Cardiac muscle cell (in vitro differentiated cells and primary cell): ENCODE data around the gene ST7. TPM values are rescaled to one million over a fixed set of nuclear protein-coding genes. Genes with fewer than 3 reads are reported as not detected.

Experiments
- DNase-seq, 2 donors: peaks; one replicate each; pipeline versions ENCODE4 v3.0.0 to v3.0.0-alpha.2; 2010 to 2017; ENCODE audit warnings: low read depth in 1 of 2, low spot score in 1 of 2
- H3K27ac ChIP-seq: fragments of 200-600 bp; sonication (generic); 2 replicates; pipeline ENCODE4 v1.5.1; 2016
- H3K27me3 ChIP-seq: fragments of 200-600 bp; sonication (generic); 2 replicates; pipeline ENCODE4 v1.6.0; 2016; ENCODE audit warnings: control low read depth
- H3K36me3 ChIP-seq: fragments of 200-600 bp; sonication (generic); 2 replicates; pipeline ENCODE4 v1.5.1; 2016; ENCODE audit warnings: control low read depth
- H3K4me1 ChIP-seq: fragments of 200-600 bp; sonication (generic); 2 replicates; pipeline ENCODE4 v1.8.1; 2017; ENCODE audit warnings: low read depth, mild to moderate bottlenecking, mixed run types
- H3K4me3 ChIP-seq: fragments of 200-600 bp; sonication (generic); 2 replicates; pipeline ENCODE4 v1.5.1; 2016; ENCODE audit warnings: mild to moderate bottlenecking
- H3K9me3 ChIP-seq: fragments of 200-600 bp; sonication (generic); 2 replicates; pipeline ENCODE4 v1.5.1; 2017; ENCODE audit warnings: low read depth, mild to moderate bottlenecking, control low read depth
- polyA plus RNA-seq: library from polyadenylated mRNA; unstranded; fragments of >200 nt; fragmentation: Nextera tagmentation; extraction: Ambion mirVana; gene quantifications from 2 replicates; pipeline ENCODE4 v1.2.1, GENCODE V29; 2016
- total RNA-seq: library from RNA; depleted of rRNA; stranded (reverse); fragments of >200 nt; gene quantifications from 2 replicates; pipeline ENCODE4 v1.2.3, GENCODE V29; 2016
- TF ChIP-seq, protein P1 (sequence below): IDR thresholded peaks from 2 replicates; pipeline ENCODE4 v1.5.1; 2012; ENCODE audit warnings: low read depth, mild to moderate bottlenecking, low read length

Gene ST7
- total and polyA plus RNA-seq, 2 experiments from 2014 or later = 83.5 to 96.7 TPM

DNA sequence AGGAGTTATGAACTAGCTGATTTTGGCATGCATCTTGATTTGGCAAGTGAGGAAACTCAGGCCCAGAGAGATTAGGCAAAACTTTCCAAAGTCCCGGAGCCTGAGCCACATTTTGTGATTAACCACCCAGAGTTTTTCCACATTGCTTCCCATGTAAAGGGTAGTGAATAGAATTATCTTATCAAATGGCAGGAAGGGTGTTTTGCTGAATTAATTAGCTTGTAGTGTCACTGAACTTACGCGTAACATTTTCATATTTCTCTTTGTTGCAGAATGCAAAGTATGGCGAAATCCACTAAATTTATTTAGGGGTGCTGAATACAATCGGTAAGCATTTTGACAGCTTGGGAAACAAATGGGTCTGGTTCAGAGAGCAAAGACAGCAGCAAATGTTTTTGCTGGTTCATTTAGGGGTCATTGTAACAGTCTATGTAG lies 176.2 kb downstream of the ST7 start:
- no peaks in the 10 kb centered on the region for H3K9me3 ChIP-seq
- TF ChIP-seq, protein P1, sequence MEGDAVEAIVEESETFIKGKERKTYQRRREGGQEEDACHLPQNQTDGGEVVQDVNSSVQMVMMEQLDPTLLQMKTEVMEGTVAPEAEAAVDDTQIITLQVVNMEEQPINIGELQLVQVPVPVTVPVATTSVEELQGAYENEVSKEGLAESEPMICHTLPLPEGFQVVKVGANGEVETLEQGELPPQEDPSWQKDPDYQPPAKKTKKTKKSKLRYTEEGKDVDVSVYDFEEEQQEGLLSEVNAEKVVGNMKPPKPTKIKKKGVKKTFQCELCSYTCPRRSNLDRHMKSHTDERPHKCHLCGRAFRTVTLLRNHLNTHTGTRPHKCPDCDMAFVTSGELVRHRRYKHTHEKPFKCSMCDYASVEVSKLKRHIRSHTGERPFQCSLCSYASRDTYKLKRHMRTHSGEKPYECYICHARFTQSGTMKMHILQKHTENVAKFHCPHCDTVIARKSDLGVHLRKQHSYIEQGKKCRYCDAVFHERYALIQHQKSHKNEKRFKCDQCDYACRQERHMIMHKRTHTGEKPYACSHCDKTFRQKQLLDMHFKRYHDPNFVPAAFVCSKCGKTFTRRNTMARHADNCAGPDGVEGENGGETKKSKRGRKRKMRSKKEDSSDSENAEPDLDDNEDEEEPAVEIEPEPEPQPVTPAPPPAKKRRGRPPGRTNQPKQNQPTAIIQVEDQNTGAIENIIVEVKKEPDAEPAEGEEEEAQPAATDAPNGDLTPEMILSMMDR = no peak
- H3K36me3 ChIP-seq = peaks cover 42% of the 10 kb centered on the region
- no peaks in the 10 kb centered on the region for H3K27me3 ChIP-seq
- H3K4me3 ChIP-seq = no peak overlapping the region
- H3K27ac ChIP-seq = peak overlapping the region; percentile 20
- peaks cover 38% of the 10 kb centered on the region for H3K4me1 ChIP-seq
- peak in 1 of 2 donors; percentile 68 for DNase-seq

- Histone ChIP-seq H3K4me3 (no peak overlapping the region), H3K27ac (no peak overlapping the region), H3K36me3 (peaks cover 47% of the 10 kb centered on the region), H3K27me3 (no peaks in the 10 kb centered on the region), H3K4me1 (peaks cover 30% of the 10 kb centered on the region), H3K9me3 (no peaks in the 10 kb centered on the region)
- TF ChIP-seq, protein P1 = no peak
- no peak for DNase-seq
Observed at GRCh38 chr7:117130262-117130661, 177.0 kb downstream of the ST7 start.

DNA sequence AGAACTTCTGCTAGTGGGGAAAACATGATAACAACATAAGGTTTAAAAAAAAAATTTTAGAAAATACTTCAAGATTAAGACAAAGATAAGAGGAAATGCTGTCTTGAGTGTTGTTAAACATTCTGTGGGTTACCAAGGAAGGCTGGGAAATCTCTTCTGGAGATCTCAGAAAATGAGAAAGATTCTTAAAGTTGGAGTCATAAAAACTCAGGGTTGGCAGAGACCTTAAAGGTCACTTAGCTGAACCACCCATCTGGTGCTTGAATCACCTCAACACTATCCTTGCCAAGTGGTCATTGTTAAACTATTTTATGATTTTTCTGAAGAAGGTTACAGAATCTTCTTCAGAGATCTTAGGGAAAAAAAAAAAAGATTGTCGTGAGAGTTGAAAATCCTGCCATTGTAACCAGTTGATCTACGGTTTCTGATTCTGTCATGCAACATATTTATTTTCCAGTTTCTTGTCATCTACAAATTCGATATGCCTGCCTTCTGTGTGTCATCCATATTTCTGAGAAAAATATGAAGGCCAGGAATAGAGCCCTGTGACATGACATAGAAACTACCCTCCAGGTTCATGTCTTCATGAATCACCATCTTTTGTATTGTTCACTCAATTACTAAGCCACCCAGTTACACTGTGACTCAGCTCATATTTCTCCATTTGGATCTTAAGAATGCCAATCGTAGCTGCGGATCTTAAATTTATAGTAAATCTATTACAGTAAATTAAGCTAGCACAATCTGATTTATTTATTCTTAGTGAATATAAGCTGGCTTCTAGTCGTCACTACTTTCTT lies 179.2 kb downstream of the ST7 start:
- DNase-seq = peak in 1 of 2 donors; percentile 53
- Histone ChIP-seq H3K27me3 (no peaks in the 10 kb centered on the region), H3K36me3 (peaks cover 68% of the 10 kb centered on the region), H3K4me3 (no peak overlapping the region), H3K9me3 (no peaks in the 10 kb centered on the region), H3K4me1 (peaks cover 13% of the 10 kb centered on the region), H3K27ac (peak overlapping the region; percentile 4)
- TF ChIP-seq, protein P1 = no peak

- no peaks in the 10 kb centered on the region for H3K9me3 ChIP-seq
- no peak overlapping the region for H3K27ac ChIP-seq
- DNase-seq = no peak
- no peaks in the 10 kb centered on the region for H3K27me3 ChIP-seq
- peaks cover 9% of the 10 kb centered on the region for H3K4me1 ChIP-seq
- peaks cover 74% of the 10 kb centered on the region for H3K36me3 ChIP-seq
- no peak overlapping the region for H3K4me3 ChIP-seq
- TF ChIP-seq, protein P1 = no peak
Observed at GRCh38 chr7:117133125-117133524, 179.8 kb downstream of the ST7 start.

GRCh38 chr7:117134411-117134810 lies 181.1 kb downstream of the ST7 start:
- H3K4me3 ChIP-seq = no peak overlapping the region
- H3K27ac ChIP-seq = peak overlapping the region; percentile 53
- H3K36me3 ChIP-seq = peaks cover 85% of the 10 kb centered on the region
- no peaks in the 10 kb centered on the region for H3K27me3 ChIP-seq
- peaks cover 7% of the 10 kb centered on the region for H3K4me1 ChIP-seq
- no peak for DNase-seq
- TF ChIP-seq, protein P1 = no peak
- no peaks in the 10 kb centered on the region for H3K9me3 ChIP-seq
